Measurements from ENCODE around the gene FNDC8.
"Not testable (repeated sequence)": the region's sequence is repeated elsewhere in the genome, so short reads cannot be mapped to it uniquely, and the experiment has no call there.

- TF ChIP-seq, protein P1, sequence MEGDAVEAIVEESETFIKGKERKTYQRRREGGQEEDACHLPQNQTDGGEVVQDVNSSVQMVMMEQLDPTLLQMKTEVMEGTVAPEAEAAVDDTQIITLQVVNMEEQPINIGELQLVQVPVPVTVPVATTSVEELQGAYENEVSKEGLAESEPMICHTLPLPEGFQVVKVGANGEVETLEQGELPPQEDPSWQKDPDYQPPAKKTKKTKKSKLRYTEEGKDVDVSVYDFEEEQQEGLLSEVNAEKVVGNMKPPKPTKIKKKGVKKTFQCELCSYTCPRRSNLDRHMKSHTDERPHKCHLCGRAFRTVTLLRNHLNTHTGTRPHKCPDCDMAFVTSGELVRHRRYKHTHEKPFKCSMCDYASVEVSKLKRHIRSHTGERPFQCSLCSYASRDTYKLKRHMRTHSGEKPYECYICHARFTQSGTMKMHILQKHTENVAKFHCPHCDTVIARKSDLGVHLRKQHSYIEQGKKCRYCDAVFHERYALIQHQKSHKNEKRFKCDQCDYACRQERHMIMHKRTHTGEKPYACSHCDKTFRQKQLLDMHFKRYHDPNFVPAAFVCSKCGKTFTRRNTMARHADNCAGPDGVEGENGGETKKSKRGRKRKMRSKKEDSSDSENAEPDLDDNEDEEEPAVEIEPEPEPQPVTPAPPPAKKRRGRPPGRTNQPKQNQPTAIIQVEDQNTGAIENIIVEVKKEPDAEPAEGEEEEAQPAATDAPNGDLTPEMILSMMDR (IDR thresholded peaks at IDR 0.05), result not testable (repeated sequence)
- not testable (repeated sequence) for TF ChIP-seq POLR2AphosphoS5 (IDR thresholded peaks at IDR 0.05)
Observed at GRCh38 chr17:35090707-35091106, 30.7 kb upstream of the FNDC8 start.
